PC-3 (cell line): Measurements from ENCODE around the gene RAB33B.

Source experiments
- CTCF ChIP-seq: fragments of 300-600 bp; sonication (generic); conservative IDR thresholded peaks from 2 replicates; pipeline ENCODE4 v1.5.1; 2017; ENCODE audit warnings: antibody characterized with exemption, low read depth, mild to moderate bottlenecking, low read length
- EZH2 ChIP-seq: fragments of 300-600 bp; sonication (generic); IDR thresholded peaks from one replicate; pipeline ENCODE4 v1.6.1; 2017; ENCODE audit warnings: antibody characterized with exemption, mild to moderate bottlenecking, low read length; ENCODE audit not compliant: unreplicated experiment

- no peak for TF ChIP-seq CTCF
- no peak for TF ChIP-seq EZH2
Measured at GRCh38 chr4:139506774-139507173, 52.9 kb downstream of the RAB33B start.
